GM23338 (cell line): ENCODE data around the gene TCF12.

Source experiments
- CREB1 ChIP-seq: fragments of 250-450 bp; sonication (Bioruptor Pico); IDR thresholded peaks from 2 replicates; pipeline ENCODE4 v1.5.0; 2020; ENCODE audit warnings: low read depth, mild to moderate bottlenecking, moderate library complexity
- CTCF ChIP-seq, 2 experiments: fragments of 200-600 bp in 1 of 2; sonication (generic) in 1 of 2; conservative IDR thresholded peaks; 2 replicates each; pipeline versions ENCODE4 v1.5.1 to v1.6.1; 2016 to 2017; ENCODE audit warnings: antibody characterized with exemption in 2 of 2, low read depth in 2 of 2, mild to moderate bottlenecking in 2 of 2, moderate library complexity in 1 of 2
- EZH2 ChIP-seq: fragments of 200-600 bp; sonication (generic); IDR thresholded peaks from one replicate; pipeline ENCODE4 v1.8.0; 2017; ENCODE audit warnings: antibody characterized with exemption, mild to moderate bottlenecking, low read depth; ENCODE audit not compliant: unreplicated experiment
- EZH2phosphoT487 ChIP-seq: fragments of 200-600 bp; sonication (generic); IDR thresholded peaks from one replicate; pipeline ENCODE4 v1.8.1; 2018; ENCODE audit warnings: antibody characterized with exemption; ENCODE audit not compliant: unreplicated experiment
- JUNB ChIP-seq: IDR thresholded peaks from one replicate; pipeline ENCODE4 v1.6.1; 2016; ENCODE audit warnings: antibody characterized with exemption; ENCODE audit not compliant: unreplicated experiment
- NANOG ChIP-seq: IDR thresholded peaks from 2 replicates; pipeline ENCODE4 v1.6.1; 2016; ENCODE audit warnings: antibody characterized with exemption, borderline replicate concordance
- POLR2AphosphoS5 ChIP-seq: IDR thresholded peaks from 2 replicates; pipeline ENCODE4 v1.6.1; 2016; ENCODE audit warnings: antibody characterized with exemption, low read depth
- REST ChIP-seq: IDR thresholded peaks from one replicate; pipeline ENCODE4 v1.6.1; 2018; ENCODE audit warnings: antibody characterized with exemption; ENCODE audit not compliant: unreplicated experiment
- STAT1 ChIP-seq: IDR thresholded peaks from one replicate; pipeline ENCODE4 v1.6.1; 2016; ENCODE audit warnings: antibody characterized with exemption; ENCODE audit not compliant: unreplicated experiment
- ZNF114 ChIP-seq: fragments of 250-450 bp; sonication (Bioruptor Pico); IDR thresholded peaks from 2 replicates; pipeline ENCODE4 v1.5.0; 2020; ENCODE audit warnings: mild to moderate bottlenecking, moderate library complexity
- ZNF331 ChIP-seq: fragments of 250-450 bp; sonication (Bioruptor Pico); IDR thresholded peaks from 2 replicates; pipeline ENCODE4 v1.5.0; 2020; ENCODE audit warnings: low read depth, mild to moderate bottlenecking, moderate library complexity

- TF ChIP-seq CTCF (conservative IDR thresholded peaks at IDR 0.05; ENCODE audit: low read depth in 2 of 2) (no peak), ZNF114 (no peak), NANOG (no peak), REST (no peak), CREB1 (CRISPR knock-in tag) (no peak), EZH2 (no peak), POLR2AphosphoS5 (no peak), EZH2phosphoT487 (no peak), JUNB (no peak), STAT1 (no peak), ZNF331 (CRISPR knock-in tag) (no peak)
These were observed 189.9 kb downstream of the TCF12 start for GRCh38 chr15:57108296-57108695.
